HL-60/S4 treated with retinoic acid at 250 ng/mL for 4 days and 3 days (cell line): Measurements from ENCODE around the gene SLC16A7.

Source experiments
- in situ Hi-C: fragments of 300-500 bp; cut with MboI; formaldehyde crosslinking; loops from 2 replicates; pipeline ENCODE4 v1.7.0; 2022; ENCODE audit warnings: low sequenced_read_pairs

Gene SLC16A7

DNA sequence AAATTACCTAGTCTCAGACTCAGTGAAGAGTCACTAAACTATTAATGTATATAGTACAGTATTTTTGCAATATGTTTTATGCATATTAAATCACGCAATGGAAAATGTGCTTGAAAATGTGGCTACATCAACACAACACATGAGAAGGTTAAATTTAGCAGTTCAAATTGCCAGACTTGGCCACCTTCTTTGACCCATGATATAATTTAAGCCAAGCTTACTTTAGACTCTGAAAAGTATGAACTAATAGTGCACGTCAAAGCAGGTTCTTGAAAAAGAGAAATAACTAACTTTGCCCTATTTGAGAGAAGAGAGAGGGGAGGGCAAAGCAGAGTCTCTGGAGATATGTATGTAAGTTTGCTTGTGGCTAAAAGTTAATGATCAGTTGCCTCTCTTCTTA lies 68.7 kb downstream of the SLC16A7 start:
- in situ Hi-C loops, result no loop called here

DNA sequence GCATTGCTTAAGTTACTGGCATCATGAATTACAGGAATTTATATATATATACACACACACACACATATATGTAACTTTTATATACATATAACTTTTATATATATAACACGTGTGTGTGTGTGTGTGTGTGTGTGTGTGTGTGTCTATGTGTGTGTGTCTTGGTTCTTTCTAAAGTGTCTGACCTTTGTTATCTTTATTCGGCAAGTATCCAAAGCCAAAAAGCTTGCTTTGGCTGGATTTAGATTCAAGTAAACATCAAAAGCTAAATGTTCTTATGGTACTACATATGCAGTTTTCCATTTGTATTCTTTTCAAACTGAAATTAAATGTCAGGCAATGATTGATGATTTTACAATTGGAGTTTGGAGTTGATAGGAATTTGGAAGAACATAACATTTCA lies 69.9 kb downstream of the SLC16A7 start:
- in situ Hi-C loops, result no loop called here

DNA sequence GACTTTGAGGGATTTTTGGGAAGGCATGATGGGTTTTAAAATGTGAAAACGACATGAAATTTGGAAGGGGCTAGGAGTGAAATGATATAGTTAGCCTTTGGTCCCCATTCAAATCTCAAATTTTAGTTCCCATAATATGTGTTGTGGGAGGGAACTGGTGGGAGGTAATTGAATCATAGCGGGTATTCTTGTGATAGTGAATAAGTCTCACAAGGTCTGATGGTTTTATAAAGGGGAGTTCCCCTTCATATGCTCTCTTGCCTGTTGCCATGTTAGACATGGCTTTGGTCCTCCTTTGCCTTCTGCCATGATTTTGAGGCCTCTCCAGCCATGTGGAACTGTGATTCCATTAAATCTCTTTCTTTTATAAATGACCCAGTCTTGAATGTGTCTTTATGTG lies 72.8 kb downstream of the SLC16A7 start:
- in situ Hi-C loops, result no loop called here

DNA sequence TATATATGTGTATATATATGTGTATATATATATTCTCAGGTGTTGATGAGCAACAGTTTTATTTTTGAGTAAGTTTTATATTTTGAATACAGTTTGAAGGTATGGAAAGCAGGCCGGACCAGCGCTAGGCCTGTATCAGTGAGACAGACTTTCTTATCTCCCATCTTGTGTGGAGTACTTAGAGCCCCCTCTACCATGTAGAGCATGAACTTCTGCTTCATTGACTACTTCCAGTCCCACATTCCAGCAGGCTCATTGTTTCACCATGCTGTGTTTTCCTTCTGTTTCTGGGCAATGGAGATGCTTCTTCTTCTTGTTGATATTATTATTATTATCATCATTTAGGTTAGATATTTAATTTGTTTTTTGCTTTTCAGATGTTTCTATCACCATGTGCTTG lies 76.4 kb downstream of the SLC16A7 start:
- in situ Hi-C loops, result no loop called here

DNA sequence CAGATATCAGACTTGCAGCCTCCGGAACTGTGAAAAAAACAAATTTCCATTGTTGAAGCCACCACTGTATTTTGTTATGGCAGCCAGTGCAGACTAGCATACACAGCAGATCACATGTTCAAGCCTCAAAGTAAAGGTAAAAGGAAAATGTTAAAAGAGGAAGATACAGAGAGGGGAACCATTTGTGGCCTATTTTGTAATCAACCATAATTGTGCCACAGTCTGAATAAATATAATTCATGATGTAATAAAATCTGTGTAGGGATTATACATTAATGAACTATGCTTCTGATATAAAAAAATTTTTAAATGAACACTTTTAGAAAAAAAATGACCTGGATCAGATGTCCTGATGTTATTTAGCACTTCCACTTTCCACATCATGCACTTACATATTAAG lies 79.6 kb downstream of the SLC16A7 start:
- in situ Hi-C loops, result no loop called here

DNA sequence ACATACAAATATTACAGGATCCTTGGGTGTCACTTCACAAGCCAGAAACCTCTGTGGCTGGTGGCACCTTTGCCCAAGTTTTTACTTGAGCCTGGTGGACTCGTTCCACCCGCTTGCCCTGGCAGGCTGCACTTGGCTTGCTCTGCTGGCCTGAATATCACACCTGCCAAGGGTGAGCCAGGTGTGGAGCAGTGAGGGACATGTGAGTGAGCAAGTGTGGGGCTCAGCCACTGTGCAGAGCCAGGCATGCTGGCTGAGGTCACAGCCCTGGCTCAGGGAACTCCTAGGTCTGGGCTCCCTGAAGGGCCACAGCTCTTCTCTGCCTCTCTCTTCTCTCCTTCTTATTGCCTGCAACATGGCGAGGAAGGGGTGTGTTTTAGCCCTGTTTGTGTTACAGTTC lies 82.0 kb downstream of the SLC16A7 start:
- in situ Hi-C loops, result no loop called here

DNA sequence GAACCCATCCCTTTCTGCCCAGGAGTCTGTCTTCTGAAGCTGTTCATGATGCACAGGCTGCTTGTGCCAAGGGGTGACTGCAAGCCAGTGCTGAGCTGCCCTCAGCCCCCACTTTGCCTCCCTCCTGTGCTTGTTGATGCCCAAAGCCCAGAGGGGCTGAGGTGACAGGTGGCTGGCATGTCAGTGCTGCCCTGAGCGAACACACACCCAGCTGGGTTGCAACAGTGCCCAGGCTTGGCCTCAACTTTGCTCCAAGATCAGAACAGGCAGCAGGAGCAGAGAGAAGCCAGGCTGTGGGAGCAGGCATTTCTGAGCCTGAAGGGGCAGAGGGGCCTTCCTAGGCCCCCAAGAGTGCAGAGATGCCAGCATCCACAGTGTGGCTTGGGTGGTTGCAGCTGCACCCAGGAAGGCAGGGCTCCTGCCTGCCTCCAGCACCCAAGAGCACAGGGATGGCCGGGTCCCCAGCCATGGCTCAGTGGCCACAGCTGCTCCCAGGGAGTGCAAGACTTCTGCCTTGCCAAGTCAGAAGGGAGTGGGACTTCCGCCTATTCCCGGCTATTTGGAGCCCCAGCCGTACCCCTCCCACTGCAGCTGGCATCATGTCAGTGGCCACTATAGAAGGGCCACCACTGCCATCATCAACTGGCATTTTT lies 83.1 kb downstream of the SLC16A7 start:
- in situ Hi-C loops, result no loop called here

DNA sequence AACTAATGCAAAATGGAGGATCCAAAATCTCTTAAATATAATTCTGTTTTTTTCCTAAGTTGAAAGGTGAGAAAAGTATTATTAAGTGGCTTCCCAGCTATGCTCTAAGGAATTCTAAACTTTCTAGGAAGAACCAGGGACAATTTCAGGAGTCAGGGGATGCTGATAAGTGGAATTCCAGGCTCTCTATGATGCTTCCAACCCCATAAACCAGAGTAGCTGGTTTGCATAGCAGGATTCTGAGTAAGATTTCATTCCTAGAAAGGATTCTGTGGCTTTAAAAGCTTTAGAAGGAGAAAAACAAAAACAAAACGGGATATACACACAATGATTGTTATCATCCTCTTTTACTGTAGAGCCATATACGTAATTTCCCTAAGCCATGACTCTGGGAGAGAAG lies 93.9 kb downstream of the SLC16A7 start:
- in situ Hi-C loops, result no loop called here

DNA sequence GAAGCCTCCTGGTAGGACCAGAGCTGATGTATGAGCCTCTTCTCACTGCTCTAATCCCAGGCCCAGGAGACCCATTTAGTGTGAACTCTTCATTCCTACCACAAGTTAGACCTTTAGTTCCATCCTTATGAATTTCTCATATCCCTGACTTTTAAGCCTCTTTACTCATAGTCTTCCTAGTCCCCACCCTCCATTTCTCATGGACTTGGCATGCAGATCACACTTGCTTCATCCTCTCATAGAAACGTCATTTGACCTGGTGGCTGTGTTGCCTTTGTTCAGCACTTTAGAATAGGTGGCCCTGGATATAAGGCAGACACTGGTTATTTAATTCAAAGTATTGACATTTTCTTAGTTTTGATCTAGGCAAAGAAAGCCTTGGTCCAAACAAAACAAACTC lies 99.5 kb downstream of the SLC16A7 start:
- in situ Hi-C loops, result no loop called here

DNA sequence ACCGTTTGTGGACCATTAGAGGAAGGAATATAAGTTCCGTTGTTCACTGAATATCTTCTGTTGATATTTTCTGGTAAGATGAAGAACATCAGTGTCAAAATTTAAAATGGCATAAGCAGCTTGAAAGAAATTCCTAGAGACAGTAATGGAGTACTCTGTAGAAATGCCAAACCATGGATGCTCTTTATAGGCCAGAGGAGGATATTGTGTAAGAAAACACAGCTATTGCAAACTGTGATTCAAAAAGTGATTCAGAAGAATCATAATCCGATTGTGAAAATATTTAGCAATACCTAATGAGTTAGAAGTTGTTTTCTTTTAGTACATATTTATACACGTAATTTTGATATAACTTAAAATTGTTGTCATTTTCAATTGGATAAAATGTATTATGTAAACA lies 102.8 kb downstream of the SLC16A7 start:
- in situ Hi-C loops, result no loop called here

DNA sequence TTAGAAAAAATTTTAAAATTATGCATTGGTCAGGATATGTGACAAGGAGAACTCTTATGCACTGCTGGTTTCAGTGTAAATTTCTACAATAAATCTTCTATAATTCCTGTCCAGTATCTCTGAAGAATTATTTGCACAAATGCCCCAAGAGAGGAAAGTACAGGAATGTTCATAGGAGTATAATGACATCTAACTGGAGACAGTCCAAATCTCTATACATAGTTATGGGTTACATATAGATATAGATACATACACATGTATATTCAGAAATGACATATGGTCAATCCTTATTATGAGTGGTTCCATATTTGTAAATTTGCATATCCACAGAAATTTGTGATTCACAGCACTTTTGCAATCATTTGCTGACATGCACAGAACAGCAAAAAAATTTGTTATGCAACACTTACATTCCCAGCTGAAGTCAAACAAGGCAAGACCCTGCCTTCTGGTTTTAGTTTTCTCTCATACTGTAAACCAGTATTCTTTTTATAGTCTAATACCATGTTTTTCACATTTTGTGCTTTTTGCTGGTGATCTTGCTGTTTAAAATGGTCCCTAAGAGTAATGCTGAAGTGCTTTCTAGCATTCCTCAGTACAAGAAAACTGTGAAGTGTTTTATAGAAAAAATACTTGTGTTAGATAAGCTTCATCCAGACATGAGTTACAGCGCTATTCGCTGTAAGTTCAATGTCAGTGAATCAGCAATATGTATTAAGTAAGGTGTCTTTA lies 103.8 kb downstream of the SLC16A7 start:
- in situ Hi-C loops, result no loop called here

DNA sequence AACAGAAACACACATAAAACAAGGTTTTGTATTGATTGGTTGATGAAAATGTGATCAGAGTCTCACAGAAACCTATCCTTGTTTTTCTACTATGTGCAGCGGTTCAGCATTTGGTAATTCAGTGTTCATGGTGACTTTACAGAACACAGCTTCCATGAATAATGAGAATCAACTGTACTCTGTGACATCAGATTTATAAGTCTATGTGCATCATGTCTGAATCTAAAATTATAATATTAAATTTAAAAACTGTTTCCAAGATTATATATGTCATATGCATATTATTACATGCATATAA lies 104.3 kb downstream of the SLC16A7 start:
- in situ Hi-C loops, result no loop called here

DNA sequence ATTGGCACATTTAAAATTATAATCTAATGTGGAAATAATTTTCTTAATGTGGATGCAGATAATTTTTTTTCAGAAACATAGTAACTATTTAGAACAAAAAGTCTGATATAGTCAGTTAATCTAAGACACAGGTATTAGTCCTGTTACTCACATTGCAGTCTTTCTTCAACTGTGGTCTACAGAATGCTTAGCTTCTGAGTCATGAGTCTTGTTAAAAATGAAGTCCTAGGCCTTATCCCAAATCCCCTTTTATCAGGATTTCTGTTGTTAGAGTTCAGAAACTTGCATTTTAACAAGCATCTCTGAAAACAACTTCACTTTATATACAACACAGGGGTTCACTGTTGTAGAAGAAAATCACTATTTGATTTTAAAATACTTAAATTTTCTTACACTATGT lies 112.2 kb downstream of the SLC16A7 start:
- in situ Hi-C loops, result no loop called here

DNA sequence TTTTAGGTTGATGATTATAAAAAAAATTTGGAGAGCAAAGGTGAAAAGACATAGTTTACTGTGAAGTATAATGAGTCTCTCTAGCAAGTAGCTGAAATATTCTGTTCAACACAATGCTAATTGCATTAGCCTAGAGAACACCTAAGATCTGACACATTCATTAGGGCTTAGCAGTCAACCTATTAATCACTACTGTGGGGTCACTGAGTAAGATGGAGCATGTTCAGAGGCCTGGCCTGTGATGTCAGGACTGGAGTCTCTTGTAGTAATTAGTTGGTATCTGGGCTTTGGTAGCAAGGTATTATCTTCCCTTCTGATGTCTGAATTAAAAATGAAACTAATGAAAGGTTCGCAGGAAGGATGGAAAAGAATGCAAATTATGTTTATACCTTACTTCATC lies 112.7 kb downstream of the SLC16A7 start:
- in situ Hi-C loops, result no loop called here

DNA sequence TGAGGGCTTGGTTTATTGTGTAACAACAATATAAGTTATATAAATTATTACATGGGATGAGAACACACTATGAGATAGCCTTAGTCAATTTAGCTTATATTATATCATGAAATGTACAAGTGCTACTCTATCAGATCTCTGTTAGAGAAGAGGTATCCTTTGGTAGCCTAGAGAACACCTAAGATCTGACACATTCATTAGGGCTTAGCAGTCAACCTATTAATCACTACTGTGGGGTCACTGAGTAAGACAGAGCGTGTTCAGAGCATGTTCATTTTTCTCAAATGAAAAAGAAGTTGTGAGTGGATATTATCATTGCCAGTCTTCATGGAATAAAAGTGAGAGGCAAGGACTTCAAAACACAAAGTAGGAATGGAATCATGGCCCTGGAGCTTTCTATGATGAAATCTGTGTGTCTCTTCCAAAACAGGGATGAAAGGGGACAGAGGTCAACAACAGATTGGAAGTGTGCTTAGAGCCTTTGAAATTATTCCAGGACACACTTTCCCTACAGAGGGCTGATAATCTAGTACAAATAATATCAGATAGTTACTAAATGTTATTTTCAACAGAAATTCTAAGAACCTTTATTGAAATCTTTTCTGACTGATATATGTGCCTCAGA lies 114.3 kb downstream of the SLC16A7 start:
- in situ Hi-C loops, result no loop called here

DNA sequence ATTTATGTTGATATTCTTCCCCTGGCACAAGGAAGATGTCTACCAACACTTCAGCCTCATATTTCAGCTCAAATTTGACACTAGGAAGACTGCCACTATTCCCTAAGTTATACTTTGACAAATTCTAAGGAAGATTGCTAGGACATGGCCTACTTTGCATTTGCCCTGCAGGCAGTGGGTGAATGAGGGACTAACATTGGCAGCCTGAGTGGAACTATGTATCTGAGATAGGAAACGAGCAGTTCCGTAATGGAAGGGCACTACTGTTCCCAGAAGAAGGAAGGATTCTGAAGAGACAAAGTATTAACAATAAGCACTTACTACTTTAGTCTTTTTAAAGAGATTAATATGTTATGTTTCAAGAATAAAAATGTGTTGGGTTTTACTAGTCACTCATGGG lies 115.1 kb downstream of the SLC16A7 start:
- in situ Hi-C loops, result no loop called here

DNA sequence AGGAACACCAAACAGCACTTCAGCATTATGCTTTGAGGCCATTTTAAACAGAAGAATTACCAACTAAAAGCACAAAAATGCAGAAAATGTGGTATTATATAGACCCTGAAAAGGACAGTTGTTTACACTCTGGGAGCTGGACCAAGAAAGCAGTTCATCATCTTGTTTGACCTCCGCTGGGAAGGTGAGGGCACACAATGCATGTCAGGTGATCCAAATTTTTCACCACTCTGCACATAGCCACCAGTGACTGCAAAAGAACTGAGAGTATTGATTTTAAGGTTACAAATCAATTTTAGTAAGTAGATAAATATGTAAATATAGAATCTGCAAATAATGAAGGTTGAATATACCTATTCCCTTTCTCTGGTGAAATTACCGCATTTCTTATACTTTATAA lies 119.6 kb downstream of the SLC16A7 start:
- in situ Hi-C loops, result no loop called here

DNA sequence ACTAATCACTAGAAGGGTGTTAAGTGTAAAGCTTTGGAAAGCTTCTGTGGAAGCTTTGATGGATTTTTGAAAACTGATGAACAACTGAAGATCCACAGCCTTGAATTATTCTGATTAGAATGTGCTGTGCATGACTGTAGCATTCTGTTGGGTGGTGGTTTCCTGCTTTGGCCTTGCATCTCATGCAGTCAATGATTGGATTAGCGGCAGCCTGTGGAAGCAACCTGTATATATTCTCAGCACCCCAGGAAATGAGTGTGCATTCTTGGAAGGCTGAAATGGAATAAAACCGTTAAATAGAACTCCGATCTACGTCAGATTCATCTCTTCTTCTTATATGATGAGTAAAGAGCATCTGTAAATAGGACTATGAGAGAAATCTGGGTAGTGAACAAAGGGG lies 120.2 kb downstream of the SLC16A7 start:
- in situ Hi-C loops, result no loop called here

DNA sequence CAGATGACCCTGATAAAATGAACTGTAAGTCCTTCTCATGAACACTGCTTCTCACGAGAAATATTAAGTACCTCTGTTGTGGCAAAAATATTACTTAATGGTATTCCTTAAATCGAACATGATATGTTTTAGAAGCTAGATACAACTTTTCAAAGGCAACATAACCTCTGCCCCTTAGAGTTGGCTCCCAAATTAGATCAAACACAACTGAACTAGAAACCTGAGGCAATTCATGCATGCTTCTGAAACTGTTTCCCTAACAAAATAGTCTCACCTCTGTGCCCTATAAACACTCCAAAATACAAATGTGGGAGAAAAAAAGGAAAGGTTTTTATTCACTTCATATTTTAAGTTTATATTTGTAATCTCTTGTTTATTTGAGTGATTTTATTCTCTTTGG lies 121.6 kb downstream of the SLC16A7 start:
- in situ Hi-C loops, result no loop called here

DNA sequence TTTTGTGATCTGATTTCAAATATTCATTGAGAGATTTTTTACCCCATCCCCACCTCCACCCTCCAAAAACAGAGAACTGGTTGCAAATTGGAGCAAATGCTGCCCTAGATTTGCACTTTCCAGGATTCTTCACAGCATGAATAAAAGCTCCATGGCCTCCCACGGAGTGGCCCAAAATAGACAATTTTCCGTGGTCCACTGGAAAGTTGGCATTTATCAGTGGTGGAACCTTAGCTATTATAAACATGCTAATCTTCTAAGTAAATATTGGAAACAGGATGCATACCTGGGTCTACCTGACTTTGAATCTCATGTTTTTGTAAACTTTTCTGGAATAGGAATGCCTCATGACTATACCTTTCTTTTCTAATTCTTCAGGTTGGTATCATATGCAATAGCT lies 123.9 kb downstream of the SLC16A7 start:
- in situ Hi-C loops, result no loop called here

DNA sequence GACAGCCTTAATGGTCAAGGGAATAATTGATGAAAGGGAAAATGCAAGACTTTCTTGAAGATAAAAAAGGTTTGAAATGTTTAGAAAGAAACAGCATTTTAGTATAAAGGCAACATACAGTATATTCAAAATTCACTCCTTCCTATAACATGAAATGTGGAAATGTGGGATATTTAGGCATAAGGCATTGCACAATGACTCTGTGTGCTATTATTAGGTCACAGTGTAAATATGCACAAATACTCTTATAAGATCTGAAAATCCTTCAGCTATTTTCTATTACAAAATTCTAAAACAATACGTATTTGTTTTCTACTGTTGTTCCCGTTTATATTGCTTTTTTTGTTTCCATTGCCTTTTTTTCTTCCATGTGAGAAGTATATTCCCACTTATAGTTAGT lies 127.7 kb downstream of the SLC16A7 start:
- in situ Hi-C loops, result no loop called here

DNA sequence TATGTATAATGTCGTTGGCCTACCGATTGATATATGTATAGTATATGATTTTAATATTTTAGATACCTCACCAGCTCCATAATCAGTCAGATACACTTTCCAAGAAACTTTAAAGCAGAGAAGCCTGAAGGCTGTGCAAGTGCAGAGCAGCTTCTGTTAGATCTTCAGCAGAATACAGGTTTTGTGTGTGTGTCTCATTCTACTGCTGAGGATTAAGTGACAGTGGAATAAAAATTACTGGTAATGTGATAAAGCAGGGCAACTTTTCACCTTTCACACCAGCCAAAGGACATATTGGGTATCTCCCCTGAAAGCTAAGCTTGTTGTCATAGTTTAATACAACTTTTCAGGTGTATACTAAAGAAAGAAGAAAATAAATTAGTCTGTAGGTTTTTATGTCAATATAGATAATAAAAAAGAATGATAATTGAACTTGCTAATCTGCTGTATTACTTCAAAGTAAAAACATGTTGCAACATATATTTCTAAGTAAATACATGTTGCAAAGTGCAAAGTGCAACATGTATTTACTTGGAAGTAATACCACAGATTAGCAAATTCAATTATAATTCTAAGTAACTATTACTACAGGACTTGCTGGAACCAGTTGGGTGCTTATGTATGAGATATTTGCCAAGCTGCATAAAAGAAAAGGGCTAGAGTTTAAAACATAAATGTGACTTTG lies 128.3 kb downstream of the SLC16A7 start:
- in situ Hi-C loops, result no loop called here
